IgD-negative memory B cell (primary cell): ENCODE measurements around the gene DTD1. TPM values are rescaled to one million over a fixed set of nuclear protein-coding genes. Genes with fewer than 3 reads are reported as not detected.

Source experiments
- H3K27ac Mint-ChIP-seq, 3 donors: one replicate each; pipeline ENCODE4 v1.8.0; 2020 to 2022; ENCODE audit warnings: mild to moderate bottlenecking in 3 of 3, mixed read lengths in 3 of 3, moderate library complexity in 1 of 3
- H3K27me3 Mint-ChIP-seq: one replicate; pipeline ENCODE4 v1.8.0; 2021; ENCODE audit warnings: mixed read lengths
- H3K36me3 Mint-ChIP-seq: one replicate; pipeline ENCODE4 v1.8.0; 2020; ENCODE audit warnings: mild to moderate bottlenecking, mixed read lengths
- H3K4me1 Mint-ChIP-seq, 3 donors: one replicate each; pipeline ENCODE4 v1.8.0; 2020 to 2022; ENCODE audit warnings: mixed read lengths in 3 of 3, mild to moderate bottlenecking in 1 of 3
- H3K4me3 Mint-ChIP-seq, 4 donors: one replicate each; pipeline ENCODE4 v1.8.0; 2020 to 2022; ENCODE audit warnings: mild to moderate bottlenecking in 4 of 4, mixed read lengths in 4 of 4, moderate library complexity in 3 of 4
- H3K9me3 Mint-ChIP-seq, 3 donors: one replicate each; pipeline ENCODE4 v1.8.0; 2020 to 2021; ENCODE audit warnings: mixed read lengths in 3 of 3, mild to moderate bottlenecking in 1 of 3
- polyA plus RNA-seq: library from polyadenylated mRNA; unstranded; fragments of 300-500 nt; fragmentation: Illumina TruSeq; gene quantifications from one replicate; pipeline ENCODE4 v1.2.3, GENCODE V29; 2021

DTD1 gene
- polyA plus RNA-seq, 1 donor from 2014 or later, result 51.9 TPM

DNA sequence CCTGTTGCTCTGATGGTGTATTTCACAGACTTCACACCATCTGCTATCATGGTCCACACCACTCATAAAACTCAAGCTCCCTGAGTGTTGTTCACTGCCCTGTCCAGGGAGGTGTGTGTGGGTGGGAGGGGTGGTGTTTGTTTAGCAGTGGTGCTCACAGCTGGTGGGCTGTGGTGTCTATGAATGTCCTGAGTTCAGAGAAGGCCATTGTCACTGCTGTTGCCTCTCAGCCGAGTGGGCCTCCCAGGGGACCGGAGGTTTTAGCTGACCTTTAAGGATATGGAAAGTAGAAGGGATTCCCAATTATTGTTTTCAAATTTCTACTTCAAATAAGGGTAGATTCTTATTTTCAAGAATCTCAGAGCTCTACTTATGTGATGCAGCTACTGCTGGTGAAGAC, 45.6 kb downstream of the DTD1 start:
- H3K27me3 Mint-ChIP-seq, result no peaks in the 10 kb centered on the region
- H3K9me3 Mint-ChIP-seq, result no peaks in the 10 kb centered on the region
- H3K4me3 Mint-ChIP-seq, result no peak overlapping the region
- peaks cover 2 to 7% (median 6%) of the 10 kb centered on the region in 3 donors for H3K4me1 Mint-ChIP-seq
- peak overlapping the region in 1 of 3 donors; percentile 63 for H3K27ac Mint-ChIP-seq
- peaks cover 13% of the 10 kb centered on the region for H3K36me3 Mint-ChIP-seq

DNA sequence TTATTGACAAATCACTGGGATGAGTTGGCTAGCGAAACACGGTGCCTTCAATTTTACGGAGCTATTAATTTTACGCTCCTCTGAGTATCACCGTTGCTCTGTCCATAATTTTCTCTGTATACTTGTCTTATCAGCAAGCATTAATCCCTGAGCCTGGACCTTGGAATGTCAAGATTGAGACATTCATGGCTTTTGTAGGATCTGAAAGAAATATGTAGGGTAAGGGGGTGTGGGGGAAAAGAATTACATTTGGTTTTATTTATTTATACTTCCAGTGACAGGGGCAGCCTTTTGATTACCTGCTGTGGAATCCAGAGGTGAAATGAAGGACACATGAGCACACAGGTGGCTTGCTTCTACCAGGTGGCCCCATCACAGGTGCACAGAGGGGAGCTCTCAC, 46.6 kb downstream of the DTD1 start:
- Mint-ChIP-seq H3K9me3 (no peaks in the 10 kb centered on the region), H3K4me1 (peaks cover 9 to 14% (median 10%) of the 10 kb centered on the region in 3 donors), H3K4me3 (no peak overlapping the region), H3K27me3 (no peaks in the 10 kb centered on the region), H3K36me3 (peaks cover 16% of the 10 kb centered on the region), H3K27ac (peak overlapping the region in 1 of 3 donors; percentile 47)

DNA sequence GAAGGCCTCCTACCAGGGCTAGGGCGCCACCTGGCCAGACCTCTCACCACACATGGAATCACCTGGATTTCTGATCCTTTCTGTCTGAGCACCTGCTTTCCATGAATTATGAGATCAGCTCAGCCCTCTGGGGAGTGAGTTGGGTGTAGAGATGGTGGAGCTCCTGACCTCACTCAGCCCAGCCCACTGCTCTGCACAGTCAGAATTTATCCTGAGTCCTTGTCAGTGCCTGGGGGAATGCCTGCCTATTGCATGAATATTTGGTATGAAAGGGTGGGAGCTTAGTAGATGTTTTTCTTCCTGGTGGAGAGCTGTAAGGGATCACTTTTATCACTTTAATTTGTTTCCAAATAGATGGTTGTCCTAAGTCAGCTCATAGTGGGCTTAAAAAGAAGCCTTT, 47.5 kb downstream of the DTD1 start:
- H3K27ac Mint-ChIP-seq, result no peak overlapping the region
- no peak overlapping the region for H3K4me3 Mint-ChIP-seq
- H3K9me3 Mint-ChIP-seq, result no peaks in the 10 kb centered on the region
- peaks cover 14 to 19% (median 15%) of the 10 kb centered on the region in 3 donors for H3K4me1 Mint-ChIP-seq
- H3K27me3 Mint-ChIP-seq, result no peaks in the 10 kb centered on the region
- H3K36me3 Mint-ChIP-seq, result peaks cover 16% of the 10 kb centered on the region

DNA sequence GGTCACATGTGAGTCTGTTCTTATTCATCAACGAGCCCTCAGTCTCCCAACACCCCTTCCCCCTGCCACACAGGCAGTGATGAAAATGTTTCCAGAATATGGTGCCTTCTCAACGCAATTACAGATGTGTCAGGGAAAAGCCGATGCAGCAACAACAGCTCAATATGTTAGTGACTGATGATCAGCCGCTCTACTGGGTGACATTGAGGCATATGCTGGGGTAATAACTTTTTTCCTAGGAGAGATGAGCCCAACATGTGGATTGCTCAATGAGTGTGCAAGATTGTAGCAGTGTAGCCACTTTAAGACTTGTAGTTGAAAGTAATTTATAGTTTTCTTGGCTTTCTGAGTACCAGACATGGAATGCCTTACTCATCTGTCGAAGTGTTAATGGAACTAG, 49.4 kb downstream of the DTD1 start:
- Mint-ChIP-seq H3K4me3 (no peak overlapping the region), H3K27ac (no peak overlapping the region), H3K27me3 (no peaks in the 10 kb centered on the region), H3K36me3 (peaks cover 13% of the 10 kb centered on the region), H3K9me3 (no peaks in the 10 kb centered on the region), H3K4me1 (peaks cover 16 to 24% (median 22%) of the 10 kb centered on the region in 3 donors)

DNA sequence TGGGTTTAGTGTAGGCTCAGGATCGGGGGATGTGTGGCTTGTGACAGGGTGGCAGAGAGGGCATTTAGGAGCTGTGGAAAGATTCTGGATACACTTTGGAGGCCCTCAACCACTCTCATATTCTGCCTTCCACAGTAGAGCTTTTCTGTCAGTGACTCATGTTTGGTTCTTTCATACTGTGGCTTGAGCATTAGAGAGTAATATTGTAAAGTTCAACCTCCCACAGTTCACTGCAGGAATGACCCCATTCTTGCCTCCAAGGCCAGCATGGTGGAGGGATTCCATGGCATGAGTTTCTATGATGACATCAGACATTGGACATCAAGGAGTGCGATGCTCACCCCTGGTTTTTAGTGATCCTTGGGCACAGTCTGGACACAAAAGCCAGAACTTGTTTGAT, 50.9 kb downstream of the DTD1 start:
- H3K36me3 Mint-ChIP-seq, result peaks cover 11% of the 10 kb centered on the region
- H3K27me3 Mint-ChIP-seq, result no peaks in the 10 kb centered on the region
- H3K4me3 Mint-ChIP-seq, result no peak overlapping the region
- H3K4me1 Mint-ChIP-seq, result peaks cover 15 to 24% (median 20%) of the 10 kb centered on the region in 3 donors
- H3K9me3 Mint-ChIP-seq, result no peaks in the 10 kb centered on the region
- no peak overlapping the region for H3K27ac Mint-ChIP-seq

DNA sequence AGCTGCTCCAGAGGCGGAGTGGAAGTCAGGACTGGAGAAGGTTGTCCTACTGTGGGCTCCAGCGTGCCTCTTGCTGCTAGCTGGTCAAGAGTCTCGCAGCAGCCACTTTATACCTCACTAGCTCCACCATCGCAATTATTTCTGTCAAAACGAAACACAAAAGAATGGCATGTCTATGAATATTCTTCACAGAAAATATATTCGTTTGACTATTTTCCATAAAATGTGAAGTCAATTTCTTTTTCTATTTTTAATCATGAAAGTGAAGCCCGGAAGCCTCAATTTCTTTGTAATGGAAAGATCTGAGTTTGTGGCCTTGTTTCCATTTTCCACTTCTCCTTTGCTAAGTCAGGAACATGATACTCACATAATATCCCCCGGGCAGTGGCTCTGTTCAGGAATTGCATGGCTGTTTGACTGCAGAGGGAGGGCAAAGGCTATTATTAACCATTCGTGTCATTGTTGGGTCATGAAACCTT, 51.7 kb downstream of the DTD1 start:
- H3K27me3 Mint-ChIP-seq, result no peaks in the 10 kb centered on the region
- H3K4me1 Mint-ChIP-seq, result peaks cover 15 to 24% (median 17%) of the 10 kb centered on the region in 3 donors
- H3K36me3 Mint-ChIP-seq, result peaks cover 11% of the 10 kb centered on the region
- H3K27ac Mint-ChIP-seq, result peak overlapping the region in 1 of 3 donors; percentile 66
- no peaks in the 10 kb centered on the region for H3K9me3 Mint-ChIP-seq
- H3K4me3 Mint-ChIP-seq, result peak overlapping the region in 3 of 4 donors; percentile 41 to 78 (median 76)

- Mint-ChIP-seq H3K4me3 (no peak overlapping the region), H3K36me3 (peaks cover 3% of the 10 kb centered on the region), H3K9me3 (no peaks in the 10 kb centered on the region), H3K4me1 (peaks cover 9 to 13% (median 9%) of the 10 kb centered on the region in 3 donors), H3K27me3 (no peaks in the 10 kb centered on the region), H3K27ac (peak overlapping the region in 1 of 3 donors; percentile 36)
Measured at GRCh38 chr20:18645196-18645745, 57.4 kb downstream of the DTD1 start.

DNA sequence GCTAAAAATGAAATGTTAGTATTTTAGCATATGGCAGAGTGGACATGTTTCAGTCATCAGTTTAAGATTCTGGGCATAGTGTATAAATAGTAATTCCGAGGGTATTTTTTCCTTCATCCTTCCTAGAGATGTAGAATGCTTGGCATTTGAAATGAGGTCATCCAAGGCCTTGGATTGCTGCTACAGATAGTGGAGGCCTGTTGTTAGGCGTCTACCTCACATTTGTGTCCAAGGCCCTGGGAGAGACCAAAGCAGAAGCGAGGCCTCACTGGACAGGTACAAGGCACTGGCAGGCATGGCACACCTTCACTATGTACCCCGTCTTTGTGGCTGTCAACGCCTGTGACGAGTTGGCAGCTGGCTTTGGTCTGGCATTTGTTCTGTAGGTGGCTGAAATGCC, 58.0 kb downstream of the DTD1 start:
- Mint-ChIP-seq H3K27me3 (no peaks in the 10 kb centered on the region), H3K4me1 (peaks cover 7 to 13% (median 8%) of the 10 kb centered on the region in 3 donors), H3K9me3 (no peaks in the 10 kb centered on the region), H3K4me3 (no peak overlapping the region), H3K36me3 (peaks cover under 1% of the 10 kb centered on the region), H3K27ac (no peak overlapping the region)

GRCh38 chr20:18647777-18648176, 59.9 kb downstream of the DTD1 start:
- no peaks in the 10 kb centered on the region for H3K9me3 Mint-ChIP-seq
- H3K27ac Mint-ChIP-seq, result peak overlapping the region in 1 of 3 donors; percentile 50
- peak overlapping the region in 1 of 4 donors; percentile 36 for H3K4me3 Mint-ChIP-seq
- peaks cover 0 to 10% (median 8%) of the 10 kb centered on the region in 3 donors for H3K4me1 Mint-ChIP-seq
- H3K36me3 Mint-ChIP-seq, result no peaks in the 10 kb centered on the region
- H3K27me3 Mint-ChIP-seq, result no peaks in the 10 kb centered on the region

DNA sequence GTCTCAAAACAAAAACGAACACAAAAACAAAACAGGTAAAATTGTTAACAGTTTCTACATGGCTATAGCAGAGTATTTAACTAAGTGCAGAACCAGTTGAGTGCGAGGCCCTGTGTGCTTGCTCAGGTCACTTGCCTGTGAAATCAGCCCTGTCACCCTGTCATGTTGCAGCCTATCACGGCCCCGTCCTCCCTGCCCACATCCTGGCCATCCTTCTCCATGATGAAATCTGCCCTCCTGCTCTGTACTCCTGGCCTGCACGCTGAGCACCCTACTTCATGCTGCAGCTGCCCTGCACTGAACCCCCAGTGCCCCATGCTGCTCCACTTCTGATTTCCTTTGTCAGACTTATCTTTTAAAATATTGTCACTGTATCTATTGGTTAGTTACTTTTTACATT, 62.4 kb downstream of the DTD1 start:
- Mint-ChIP-seq H3K27me3 (no peaks in the 10 kb centered on the region), H3K4me1 (peaks cover 0 to 5% (median 5%) of the 10 kb centered on the region in 3 donors), H3K4me3 (no peak overlapping the region), H3K27ac (peak overlapping the region in 1 of 3 donors; percentile 5), H3K36me3 (peaks cover 9% of the 10 kb centered on the region), H3K9me3 (no peaks in the 10 kb centered on the region)

GRCh38 chr20:18653736-18654447, 66.0 kb downstream of the DTD1 start:
- Mint-ChIP-seq H3K4me1 (peaks cover 10 to 13% (median 13%) of the 10 kb centered on the region in 3 donors), H3K27me3 (no peaks in the 10 kb centered on the region), H3K9me3 (no peaks in the 10 kb centered on the region), H3K36me3 (peaks cover 12% of the 10 kb centered on the region), H3K27ac (peak overlapping the region in 1 of 3 donors; percentile 40), H3K4me3 (no peak overlapping the region)

GRCh38 chr20:18654448-18654773, 66.6 kb downstream of the DTD1 start:
- no peaks in the 10 kb centered on the region for H3K9me3 Mint-ChIP-seq
- H3K36me3 Mint-ChIP-seq, result peaks cover 12% of the 10 kb centered on the region
- no peaks in the 10 kb centered on the region for H3K27me3 Mint-ChIP-seq
- H3K4me1 Mint-ChIP-seq, result peaks cover 8 to 15% (median 13%) of the 10 kb centered on the region in 3 donors
- no peak overlapping the region for H3K4me3 Mint-ChIP-seq
- H3K27ac Mint-ChIP-seq, result peak overlapping the region in 1 of 3 donors; percentile 40

DNA sequence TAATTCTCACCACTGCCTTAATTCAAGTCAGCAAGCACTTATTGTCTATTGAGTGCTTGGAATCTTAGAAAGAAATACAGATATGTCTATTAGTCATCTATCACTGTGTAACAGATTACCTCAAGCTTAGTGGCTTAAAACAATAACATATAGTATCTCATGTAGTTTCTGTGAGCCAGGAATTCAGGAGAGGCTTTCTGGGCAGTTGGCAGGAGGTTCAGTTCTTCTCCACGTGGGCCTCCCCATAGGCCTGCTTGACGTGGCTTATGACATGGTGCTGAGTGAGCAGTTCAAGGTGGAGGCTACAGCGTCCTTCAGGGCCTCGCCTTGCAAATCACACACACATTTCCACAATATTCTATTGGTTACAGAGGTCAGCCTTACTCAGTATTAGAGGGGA, 69.7 kb downstream of the DTD1 start:
- H3K27ac Mint-ChIP-seq, result peak overlapping the region in 1 of 3 donors; percentile 91
- peak overlapping the region in 1 of 4 donors; percentile 89 for H3K4me3 Mint-ChIP-seq
- no peaks in the 10 kb centered on the region for H3K9me3 Mint-ChIP-seq
- H3K36me3 Mint-ChIP-seq, result peaks cover 12% of the 10 kb centered on the region
- H3K4me1 Mint-ChIP-seq, result peaks cover 12 to 17% (median 15%) of the 10 kb centered on the region in 3 donors
- H3K27me3 Mint-ChIP-seq, result no peaks in the 10 kb centered on the region

GRCh38 chr20:18662279-18663040, 74.6 kb downstream of the DTD1 start:
- no peak overlapping the region for H3K4me3 Mint-ChIP-seq
- H3K36me3 Mint-ChIP-seq, result peaks cover 1% of the 10 kb centered on the region
- peaks cover 15 to 17% (median 16%) of the 10 kb centered on the region in 3 donors for H3K4me1 Mint-ChIP-seq
- no peaks in the 10 kb centered on the region for H3K27me3 Mint-ChIP-seq
- no peaks in the 10 kb centered on the region for H3K9me3 Mint-ChIP-seq
- peak overlapping the region in 1 of 3 donors; percentile 57 for H3K27ac Mint-ChIP-seq

DNA sequence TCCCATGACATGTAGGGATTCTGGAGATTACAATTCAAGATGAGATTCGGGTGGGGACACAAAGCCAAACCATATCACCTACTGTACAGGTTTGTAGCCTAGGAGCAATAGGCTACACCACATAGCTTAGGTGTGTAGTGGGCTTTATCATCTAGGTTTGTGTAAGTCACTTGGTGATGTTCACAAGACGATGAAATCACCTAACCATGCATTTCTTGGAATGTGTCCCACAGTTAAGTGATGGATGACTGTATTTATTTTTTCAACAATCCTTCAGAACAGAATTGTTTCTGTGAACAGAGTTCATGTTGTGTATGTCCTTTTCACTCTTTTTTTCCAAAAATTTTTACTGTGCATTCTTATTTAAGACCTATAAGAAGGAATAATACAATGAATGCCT, 76.1 kb downstream of the DTD1 start:
- no peaks in the 10 kb centered on the region for H3K9me3 Mint-ChIP-seq

More for the DNA sequence above, 76.1 kb downstream of the DTD1 start:
- H3K27ac Mint-ChIP-seq, result peak overlapping the region in 1 of 3 donors; percentile 16
- H3K4me1 Mint-ChIP-seq, result peaks cover 4 to 8% (median 7%) of the 10 kb centered on the region in 3 donors
- no peaks in the 10 kb centered on the region for H3K27me3 Mint-ChIP-seq
- H3K36me3 Mint-ChIP-seq, result no peaks in the 10 kb centered on the region
- no peak overlapping the region for H3K4me3 Mint-ChIP-seq
